OCI-LY7 (cell line): ENCODE data around the gene PPP1R10. TPM values are rescaled to one million over a fixed set of nuclear protein-coding genes. Genes with fewer than 3 reads are reported as not detected.

Experiments
- BruUV-seq: library from RNA; stranded (reverse); fragments of 400-500 nt; replicated peaks from 2 replicates; lab custom pipeline; 2021; lab: Mats Ljungman, UMichigan
- CTCF ChIA-PET: fragments of 300-600 bp; sonication (Branson Sonifier 250); formaldehyde crosslinking; loops from one replicate; lab custom pipeline; 2022; ENCODE audit warnings: antibody characterized with exemption; ENCODE audit not compliant: unreplicated experiment; lab: Charles Lee
- POLR2A ChIA-PET: fragments of 300-600 bp; sonication (Branson Sonifier 250); formaldehyde crosslinking; loops from one replicate; lab custom pipeline; 2022; ENCODE audit warnings: antibody characterized with exemption; lab: Charles Lee
- DNase-seq: peaks from one replicate; pipeline ENCODE4 v3.0.0-alpha.2; 2015; ENCODE audit warnings: low spot score
- H2AFZ ChIP-seq: fragments of 200-600 bp; sonication (generic), shearing (Covaris generic); 2 replicates; pipeline ENCODE4 v1.6.1; 2014; ENCODE audit warnings: mild to moderate bottlenecking, antibody characterized with exemption, low read length, moderate library complexity
- H3K27ac ChIP-seq: fragments of 200-600 bp; sonication (generic); 2 replicates; pipeline ENCODE4 v1.5.1; 2014; ENCODE audit warnings: mixed run types, low read depth, mild to moderate bottlenecking, moderate library complexity, low read length, inconsistent platforms; ENCODE audit not compliant: poor library complexity, severe bottlenecking
- H3K36me3 ChIP-seq: fragments of 200-600 bp; sonication (generic); 2 replicates; pipeline ENCODE4 v1.6.1; 2014; ENCODE audit warnings: mild to moderate bottlenecking, antibody characterized with exemption, low read length, moderate library complexity, mixed read lengths; ENCODE audit not compliant: insufficient read depth
- H3K4me1 ChIP-seq: fragments of 200-600 bp; sonication (generic); 2 replicates; pipeline ENCODE4 v1.5.1; 2014; ENCODE audit warnings: mild to moderate bottlenecking, low read length; ENCODE audit not compliant: insufficient read depth, poor library complexity, severe bottlenecking
- H3K4me2 ChIP-seq: fragments of 200-600 bp; sonication (generic); 2 replicates; pipeline ENCODE4 v1.6.1; 2014; ENCODE audit warnings: mild to moderate bottlenecking, low read length
- H3K4me3 ChIP-seq: fragments of 200-600 bp; sonication (generic); 2 replicates; pipeline ENCODE4 v1.5.1; 2014; ENCODE audit warnings: mild to moderate bottlenecking, low read depth, low read length; ENCODE audit not compliant: poor library complexity, severe bottlenecking
- H3K79me2 ChIP-seq: fragments of 200-600 bp; sonication (generic); 2 replicates; pipeline ENCODE4 v1.6.1; 2016; ENCODE audit warnings: low read depth, mild to moderate bottlenecking, low read length, moderate library complexity, mixed read lengths; ENCODE audit not compliant: insufficient read depth
- H3K9me2 ChIP-seq: fragments of 200-600 bp; sonication (generic); 2 replicates; pipeline ENCODE4 v1.6.1; 2016; ENCODE audit warnings: mild to moderate bottlenecking, low read length, mixed read lengths; ENCODE audit not compliant: insufficient read depth
- H3K9me3 ChIP-seq: fragments of 200-600 bp; sonication (generic); 2 replicates; pipeline ENCODE4 v1.6.1; 2014; ENCODE audit warnings: mild to moderate bottlenecking, mixed run types, low read length, mixed read lengths
- H4K20me1 ChIP-seq: fragments of 200-600 bp; sonication (generic); 2 replicates; pipeline ENCODE4 v1.6.1; 2014; ENCODE audit warnings: mild to moderate bottlenecking, antibody characterized with exemption, low read length, moderate library complexity, mixed read lengths; ENCODE audit not compliant: insufficient read depth
- EZH2phosphoT487 ChIP-seq: fragments of 200-600 bp; sonication (generic); IDR thresholded peaks from 2 replicates; pipeline ENCODE4 v1.6.1; 2018; ENCODE audit warnings: low read depth, borderline replicate concordance, mild to moderate bottlenecking, mixed run types, antibody characterized with exemption, low read length, moderate library complexity, mixed read lengths
- intact Hi-C: fragments of 100-400 bp; cut with micrococcal nuclease; formaldehyde crosslinking; loops from one replicate; pipeline ENCODE4 v1.10.0; 2022; ENCODE audit not compliant: unreplicated experiment
- total RNA-seq, 2 experiments: library from RNA; depleted of rRNA in 1 of 2; stranded (reverse); fragments of >200 nt in 1 of 2; shearing (Covaris generic) in 1 of 2; gene quantifications; 2 replicates each; pipeline ENCODE4 v1.2.3, GENCODE V29; 2014 to 2022
- TF ChIP-seq, protein P1 (sequence below): fragments of 200-600 bp; sonication (generic); conservative IDR thresholded peaks from 2 replicates; pipeline ENCODE4 v1.5.1; 2014; ENCODE audit warnings: mild to moderate bottlenecking, antibody characterized with exemption, low read length, moderate library complexity, mixed read lengths

Gene PPP1R10
- total RNA-seq, 2 experiments from 2014 or later: 126 to 155 TPM

DNA sequence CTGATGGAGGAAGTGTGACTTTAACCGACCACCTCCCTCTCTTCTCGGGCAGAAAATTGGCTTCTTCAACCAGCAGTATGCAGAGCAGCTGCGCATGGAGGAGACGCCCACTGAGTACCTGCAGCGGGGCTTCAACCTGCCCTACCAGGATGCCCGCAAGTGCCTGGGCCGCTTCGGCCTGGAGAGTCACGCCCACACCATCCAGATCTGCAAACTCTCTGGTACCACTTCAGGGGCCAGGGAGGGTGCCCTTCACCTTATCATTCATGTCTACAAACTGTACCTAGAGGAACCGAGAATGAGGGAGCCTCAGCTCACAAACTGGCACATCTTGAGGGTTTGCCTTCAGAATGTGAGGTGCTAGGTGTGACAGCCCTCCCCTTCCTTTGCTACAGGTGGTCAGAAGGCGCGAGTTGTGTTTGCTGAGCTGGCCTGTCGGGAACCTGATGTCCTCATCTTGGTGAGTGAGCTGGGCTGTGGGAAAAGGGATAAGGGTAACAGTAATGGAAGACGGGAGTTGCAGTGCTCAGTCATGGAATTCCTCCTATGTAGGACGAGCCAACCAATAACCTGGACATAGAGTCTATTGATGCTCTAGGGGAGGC lies 27.2 kb downstream of the PPP1R10 start:
- Histone ChIP-seq H3K79me2 (peaks cover 8% of the 10 kb centered on the region; the same call in 1 of the 2 replicates), H3K36me3 (peaks cover 99% of the 10 kb centered on the region), H3K9me2 (no peaks in the 10 kb centered on the region), H3K4me3 (no peak overlapping the region), H4K20me1 (no peaks in the 10 kb centered on the region), H2AFZ (no peak overlapping the region), H3K4me1 (no peaks in the 10 kb centered on the region), H3K27ac (no peak overlapping the region), H3K4me2 (no peak overlapping the region), H3K9me3 (no peaks in the 10 kb centered on the region)
- ChIA-PET POLR2A (interaction anchor here (0.7 kb wide), 1 partner anchor 80 kb away, joined by 3 read pairs; no protein-coding TSS in a partner anchor), CTCF (no interaction called here)
- TF ChIP-seq EZH2phosphoT487: no peak
- TF ChIP-seq, protein P1, sequence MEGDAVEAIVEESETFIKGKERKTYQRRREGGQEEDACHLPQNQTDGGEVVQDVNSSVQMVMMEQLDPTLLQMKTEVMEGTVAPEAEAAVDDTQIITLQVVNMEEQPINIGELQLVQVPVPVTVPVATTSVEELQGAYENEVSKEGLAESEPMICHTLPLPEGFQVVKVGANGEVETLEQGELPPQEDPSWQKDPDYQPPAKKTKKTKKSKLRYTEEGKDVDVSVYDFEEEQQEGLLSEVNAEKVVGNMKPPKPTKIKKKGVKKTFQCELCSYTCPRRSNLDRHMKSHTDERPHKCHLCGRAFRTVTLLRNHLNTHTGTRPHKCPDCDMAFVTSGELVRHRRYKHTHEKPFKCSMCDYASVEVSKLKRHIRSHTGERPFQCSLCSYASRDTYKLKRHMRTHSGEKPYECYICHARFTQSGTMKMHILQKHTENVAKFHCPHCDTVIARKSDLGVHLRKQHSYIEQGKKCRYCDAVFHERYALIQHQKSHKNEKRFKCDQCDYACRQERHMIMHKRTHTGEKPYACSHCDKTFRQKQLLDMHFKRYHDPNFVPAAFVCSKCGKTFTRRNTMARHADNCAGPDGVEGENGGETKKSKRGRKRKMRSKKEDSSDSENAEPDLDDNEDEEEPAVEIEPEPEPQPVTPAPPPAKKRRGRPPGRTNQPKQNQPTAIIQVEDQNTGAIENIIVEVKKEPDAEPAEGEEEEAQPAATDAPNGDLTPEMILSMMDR: no peak
- intact Hi-C loops: no loop called here
- no TSS peak for BruUV-seq
- no peak for DNase-seq

DNA sequence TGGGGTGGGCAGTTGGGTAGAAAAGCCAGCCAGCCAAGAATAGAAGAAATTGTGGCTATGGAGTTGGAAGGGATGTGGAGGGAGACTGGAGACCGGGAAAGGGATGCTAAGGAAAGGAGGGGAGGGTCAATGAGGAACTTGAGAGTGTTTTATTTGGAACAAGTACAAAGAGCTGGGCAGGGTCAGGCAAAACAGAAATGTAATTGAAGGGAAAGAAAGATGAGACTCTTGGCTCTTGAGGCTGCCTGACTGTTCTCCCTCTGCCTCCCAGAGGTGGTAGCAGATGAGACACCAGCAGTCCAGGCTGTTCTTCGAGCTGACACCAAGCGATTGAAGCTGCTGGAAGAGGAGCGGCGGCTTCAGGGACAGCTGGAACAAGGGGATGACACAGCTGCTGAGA lies 33.1 kb downstream of the PPP1R10 start:
- TF ChIP-seq EZH2phosphoT487: no peak
- TF ChIP-seq, protein P1: no peak
- Histone ChIP-seq H3K4me3 (no peak overlapping the region), H3K4me1 (no peaks in the 10 kb centered on the region), H4K20me1 (no peaks in the 10 kb centered on the region), H3K36me3 (peaks cover 100% of the 10 kb centered on the region), H3K79me2 (no peaks in the 10 kb centered on the region), H3K27ac (no peak overlapping the region), H3K9me2 (no peaks in the 10 kb centered on the region), H3K4me2 (no peak overlapping the region), H3K9me3 (no peaks in the 10 kb centered on the region), H2AFZ (no peak overlapping the region)
- POLR2A ChIA-PET: no interaction called here
- BruUV-seq: no TSS peak
- intact Hi-C loops: no loop called here
- DNase-seq: no peak
- CTCF ChIA-PET: no interaction called here

DNA sequence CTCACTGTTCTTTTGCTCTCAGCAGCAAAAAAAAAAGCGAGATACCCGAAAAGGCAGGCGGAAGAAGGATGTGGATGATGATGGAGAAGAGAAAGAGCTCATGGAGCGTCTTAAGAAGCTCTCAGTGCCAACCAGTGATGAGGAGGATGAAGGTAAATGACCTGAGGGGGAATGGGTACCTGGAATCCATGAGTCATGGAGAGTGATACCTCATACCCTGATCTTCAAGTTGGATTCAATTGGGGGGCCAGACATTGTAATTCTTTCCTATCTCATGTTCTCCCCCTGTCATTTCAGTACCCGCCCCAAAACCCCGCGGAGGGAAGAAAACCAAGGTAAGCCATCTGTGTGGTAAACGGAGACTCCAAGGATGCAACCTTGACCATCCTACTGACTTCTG lies 39.0 kb downstream of the PPP1R10 start:
- Histone ChIP-seq H3K4me1 (peaks cover 17% of the 10 kb centered on the region), H3K27ac (no peak overlapping the region), H3K36me3 (peaks cover 96% of the 10 kb centered on the region), H3K9me2 (no peaks in the 10 kb centered on the region), H3K4me2 (no peak overlapping the region), H2AFZ (no peak overlapping the region), H4K20me1 (peaks cover 13% of the 10 kb centered on the region), H3K4me3 (no peak overlapping the region), H3K9me3 (no peaks in the 10 kb centered on the region), H3K79me2 (peaks cover 42% of the 10 kb centered on the region)
- CTCF ChIA-PET: no interaction called here
- no TSS peak for BruUV-seq
- no peak for DNase-seq
- intact Hi-C loops: no loop called here
- POLR2A ChIA-PET: interaction anchor here (0.5 to 0.8 kb wide), 2 partner anchors 9 to 150 kb away, joined by 3 read pairs; no protein-coding TSS in a partner anchor
- TF ChIP-seq, protein P1: no peak
- no peak for TF ChIP-seq EZH2phosphoT487
